GM21390 (cell line): ENCODE results near the gene PRKCZ.

Experiments
- ATAC-seq: cut with Tn5 transposase; IDR thresholded peaks from one replicate; pipeline ENCODE4 v1.9.1; 2021; ENCODE audit not compliant: unreplicated experiment

Gene PRKCZ

GRCh38 chr1:2098839-2099785, 48.9 kb downstream of the PRKCZ start:
- no peak for ATAC-seq

- no peak for ATAC-seq
Measured at GRCh38 chr1:2099886-2100779, 49.9 kb downstream of the PRKCZ start.

- no peak for ATAC-seq
Measured at GRCh38 chr1:2100780-2101108, 50.5 kb downstream of the PRKCZ start.

GRCh38 chr1:2101531-2101930, 51.3 kb downstream of the PRKCZ start:
- ATAC-seq: no peak

- no peak for ATAC-seq
Measured at GRCh38 chr1:2101946-2102345, 51.7 kb downstream of the PRKCZ start.

GRCh38 chr1:2102753-2103152, 52.5 kb downstream of the PRKCZ start:
- ATAC-seq: no peak

GRCh38 chr1:2103266-2103900, 53.2 kb downstream of the PRKCZ start:
- no peak for ATAC-seq

GRCh38 chr1:2103901-2104590, 53.8 kb downstream of the PRKCZ start:
- no peak for ATAC-seq

GRCh38 chr1:2104621-2105427, 54.6 kb downstream of the PRKCZ start:
- ATAC-seq: no peak

- ATAC-seq: no peak
Measured at GRCh38 chr1:2105781-2106524, 55.7 kb downstream of the PRKCZ start.

- no peak for ATAC-seq
Measured at GRCh38 chr1:2106659-2107405, 56.6 kb downstream of the PRKCZ start.

GRCh38 chr1:2107586-2108212, 57.5 kb downstream of the PRKCZ start:
- ATAC-seq: no peak

GRCh38 chr1:2108213-2108876, 58.1 kb downstream of the PRKCZ start:
- ATAC-seq: no peak

- ATAC-seq: no peak
Measured at GRCh38 chr1:2108877-2109580, 58.8 kb downstream of the PRKCZ start.

GRCh38 chr1:2109581-2110021, 59.4 kb downstream of the PRKCZ start:
- ATAC-seq: no peak

GRCh38 chr1:2110191-2110737, 60.1 kb downstream of the PRKCZ start:
- ATAC-seq: no peak
